ENCODE measurements around the gene PITX2.
"Not testable (repeated sequence)": the region's sequence is repeated elsewhere in the genome, so short reads cannot be mapped to it uniquely, and the experiment has no call there.

PITX2 gene

DNA sequence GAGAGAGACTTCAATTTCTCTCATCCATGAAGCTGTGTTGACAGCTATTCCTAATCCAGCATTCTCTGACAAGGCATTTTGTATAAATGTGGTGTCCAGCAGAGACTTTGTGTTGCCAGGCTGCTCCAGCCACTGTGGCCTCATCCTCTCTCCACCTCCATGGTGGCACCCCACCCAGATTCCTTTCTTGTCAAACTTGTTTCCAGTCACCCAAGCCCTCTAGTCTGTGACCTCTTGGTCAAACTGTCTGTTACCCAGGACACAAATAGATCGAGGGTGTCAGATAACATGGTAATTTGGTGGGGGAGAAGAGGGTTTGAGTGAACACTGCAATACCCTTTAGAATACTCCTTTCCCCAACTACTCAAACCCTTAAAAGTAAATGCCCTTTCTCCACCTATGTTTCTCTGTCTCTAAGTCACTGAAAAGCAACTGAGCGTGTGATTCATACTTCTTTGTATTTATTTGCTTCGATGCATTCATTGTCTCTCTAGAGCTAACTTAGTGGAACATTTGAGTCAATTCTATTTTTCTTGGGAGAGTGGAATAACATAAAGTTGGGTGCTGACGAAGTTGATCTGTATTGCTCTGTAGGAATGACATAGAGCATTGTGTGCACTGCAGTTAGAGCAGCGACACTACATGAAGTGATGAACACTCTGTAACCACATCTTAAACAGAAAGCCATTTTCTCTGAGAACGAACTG lies 13.7 kb downstream of the PITX2 start:
- 81 to 82% methylated on average over 5 to 6 of the region's 6 CpGs for WGBS, 2 experiments
- Histone ChIP-seq H3K4me3 (ENCODE audit: insufficient read depth, low read depth, low read length) (no peak overlapping the region), H3K27me3 (ENCODE audit: control insufficient read depth, insufficient read depth, low read length, poor library complexity, severe bottlenecking) (peaks cover 40% of the 10 kb centered on the region), H3K27ac (ENCODE audit: insufficient read depth, low read depth, low read length, poor library complexity, severe bottlenecking) (no peak overlapping the region), H3K36me3 (ENCODE audit: control insufficient read depth, insufficient read depth, low read length) (no peaks in the 10 kb centered on the region), H3K4me1 (ENCODE audit: control insufficient read depth, insufficient read depth, low read length) (peaks cover 11% of the 10 kb centered on the region), H3K9me3 (ENCODE audit: control insufficient read depth, low read length) (no peaks in the 10 kb centered on the region)

DNA sequence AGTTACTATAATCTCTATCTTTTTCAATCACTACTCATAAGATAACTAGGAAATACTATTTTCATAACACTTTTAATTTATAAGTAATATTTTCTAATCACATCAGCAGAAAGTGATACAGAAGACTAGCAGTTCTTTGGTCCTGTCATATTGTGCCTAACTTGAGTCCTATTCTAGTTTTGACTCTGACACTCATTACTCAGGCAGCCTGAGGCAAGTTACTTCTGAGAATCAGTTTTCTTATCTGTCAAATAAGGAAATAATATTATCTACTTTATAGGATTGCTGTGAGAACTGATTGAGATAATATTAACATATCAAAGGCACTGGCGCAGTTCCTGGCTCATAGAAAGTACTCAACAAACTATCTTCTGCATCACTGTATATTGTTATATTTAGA lies 17.8 kb downstream of the PITX2 start:
- H3K9me3 ChIP-seq (ENCODE audit: control insufficient read depth, low read length): no peaks in the 10 kb centered on the region
- no peaks in the 10 kb centered on the region for H3K36me3 ChIP-seq (ENCODE audit: control insufficient read depth, insufficient read depth, low read length)
- H3K4me1 ChIP-seq (ENCODE audit: control insufficient read depth, insufficient read depth, low read length): peaks cover 6% of the 10 kb centered on the region
- H3K27me3 ChIP-seq (ENCODE audit: control insufficient read depth, insufficient read depth, low read length, poor library complexity, severe bottlenecking): no peaks in the 10 kb centered on the region
- H3K27ac ChIP-seq (ENCODE audit: insufficient read depth, low read depth, low read length, poor library complexity, severe bottlenecking): no peak overlapping the region
- WGBS, 2 experiments: no CpG with 5 or more reads among the region's 1 CpG
- no peak overlapping the region for H3K4me3 ChIP-seq (ENCODE audit: insufficient read depth, low read depth, low read length)

DNA sequence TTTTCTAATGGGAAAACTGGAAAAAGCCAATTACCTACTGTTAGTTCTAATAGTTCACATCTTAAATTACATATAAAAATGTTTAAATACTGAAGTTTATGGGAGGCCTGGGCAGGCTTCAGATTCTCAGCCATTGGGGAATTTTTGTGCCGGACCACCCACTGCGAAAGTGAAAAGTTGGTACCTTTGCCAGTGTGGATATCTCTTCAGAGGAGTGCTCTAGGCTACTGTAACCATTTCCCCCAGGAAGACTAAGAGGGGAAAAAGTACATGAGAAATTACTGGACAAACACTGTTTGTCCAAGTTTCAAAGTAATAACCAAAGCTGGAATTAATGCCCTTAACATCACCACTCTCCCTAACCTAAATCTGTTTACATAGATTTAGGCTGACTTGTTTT lies 20.8 kb downstream of the PITX2 start:
- WGBS, 2 experiments: 97 to 100% methylated on average over 2 of the region's 2 CpGs
- no peaks in the 10 kb centered on the region for H3K27me3 ChIP-seq (ENCODE audit: control insufficient read depth, insufficient read depth, low read length, poor library complexity, severe bottlenecking)
- H3K36me3 ChIP-seq (ENCODE audit: control insufficient read depth, insufficient read depth, low read length): no peaks in the 10 kb centered on the region

DNA sequence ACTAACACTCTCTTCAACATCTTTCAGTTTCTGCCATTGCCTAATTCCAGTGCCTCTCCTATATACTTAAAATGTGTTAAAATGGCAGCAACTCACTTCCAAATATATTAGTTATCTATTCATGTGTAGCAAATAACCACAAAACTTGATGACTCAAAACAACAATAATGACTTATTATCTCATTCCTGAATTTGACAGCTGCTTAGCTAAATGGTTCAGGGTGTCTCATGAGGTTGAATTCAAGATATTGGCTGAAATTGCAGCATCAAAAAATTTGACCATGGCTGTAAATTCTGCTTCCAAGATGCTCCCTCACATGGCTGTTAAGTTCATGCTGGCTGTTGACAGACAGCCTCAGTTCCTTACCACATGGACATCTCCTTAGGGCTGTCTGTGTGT lies 25.3 kb downstream of the PITX2 start:
- Histone ChIP-seq H3K27ac (ENCODE audit: insufficient read depth, low read depth, low read length, poor library complexity, severe bottlenecking) (no peak overlapping the region), H3K36me3 (ENCODE audit: control insufficient read depth, insufficient read depth, low read length) (no peaks in the 10 kb centered on the region), H3K4me3 (ENCODE audit: insufficient read depth, low read depth, low read length) (no peak overlapping the region), H3K27me3 (ENCODE audit: control insufficient read depth, insufficient read depth, low read length, poor library complexity, severe bottlenecking) (no peaks in the 10 kb centered on the region), H3K4me1 (ENCODE audit: control insufficient read depth, insufficient read depth, low read length) (no peaks in the 10 kb centered on the region), H3K9me3 (ENCODE audit: control insufficient read depth, low read length) (no peaks in the 10 kb centered on the region)

More for the DNA sequence above, 20.8 kb downstream of the PITX2 start:
- Histone ChIP-seq H3K9me3 (ENCODE audit: control insufficient read depth, low read length) (no peaks in the 10 kb centered on the region), H3K4me3 (ENCODE audit: insufficient read depth, low read depth, low read length) (no peak overlapping the region), H3K4me1 (ENCODE audit: control insufficient read depth, insufficient read depth, low read length) (no peaks in the 10 kb centered on the region), H3K27ac (ENCODE audit: insufficient read depth, low read depth, low read length, poor library complexity, severe bottlenecking) (no peak overlapping the region)

DNA sequence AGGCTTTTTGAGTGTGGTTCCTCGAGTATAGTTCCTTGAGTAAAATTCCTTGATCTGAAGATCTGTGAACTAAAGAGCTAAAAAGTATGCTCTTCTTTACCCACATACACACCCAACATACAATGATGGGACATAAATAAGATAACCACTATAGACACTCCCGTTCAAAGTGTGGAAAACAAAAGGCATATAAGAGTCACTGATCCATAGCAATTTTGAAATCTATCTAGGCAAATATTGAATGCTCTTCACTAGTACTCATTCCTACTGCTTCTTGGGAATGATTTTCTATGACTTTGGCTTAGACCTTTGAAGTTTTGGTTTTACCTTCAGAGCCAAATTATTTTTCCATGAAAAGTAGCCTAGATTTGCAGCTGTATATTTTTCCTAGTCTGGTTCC lies 26.4 kb downstream of the PITX2 start:
- Histone ChIP-seq H3K27me3 (ENCODE audit: control insufficient read depth, insufficient read depth, low read length, poor library complexity, severe bottlenecking) (no peaks in the 10 kb centered on the region), H3K4me1 (ENCODE audit: control insufficient read depth, insufficient read depth, low read length) (no peaks in the 10 kb centered on the region), H3K27ac (ENCODE audit: insufficient read depth, low read depth, low read length, poor library complexity, severe bottlenecking) (no peak overlapping the region), H3K9me3 (ENCODE audit: control insufficient read depth, low read length) (no peaks in the 10 kb centered on the region), H3K36me3 (ENCODE audit: control insufficient read depth, insufficient read depth, low read length) (no peaks in the 10 kb centered on the region), H3K4me3 (ENCODE audit: insufficient read depth, low read depth, low read length) (no peak overlapping the region)
- 92 to 94% methylated on average over 1 to 2 of the region's 2 CpGs for WGBS, 2 experiments

DNA sequence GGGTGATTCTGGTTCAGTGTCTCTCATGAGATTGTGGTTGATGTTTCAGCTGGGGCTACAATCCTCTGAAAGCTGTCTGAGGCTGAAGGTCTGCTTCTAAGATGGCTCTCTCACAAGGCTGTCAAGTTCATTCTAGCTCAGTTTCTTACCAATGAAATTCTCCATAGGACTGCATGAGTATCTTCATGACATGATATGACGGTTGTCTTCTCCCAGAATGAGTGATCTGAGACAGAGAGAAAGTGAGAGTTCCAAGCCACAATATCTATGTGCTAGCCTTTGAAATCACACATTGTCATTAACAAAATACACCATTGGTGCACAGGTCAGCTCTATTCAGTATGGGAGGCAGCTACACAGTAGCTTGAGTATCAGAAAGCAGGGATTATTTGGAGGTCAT lies 27.3 kb downstream of the PITX2 start:
- H3K27me3 ChIP-seq (ENCODE audit: control insufficient read depth, insufficient read depth, low read length, poor library complexity, severe bottlenecking): no peaks in the 10 kb centered on the region
- no peaks in the 10 kb centered on the region for H3K9me3 ChIP-seq (ENCODE audit: control insufficient read depth, low read length)
- no peak overlapping the region for H3K4me3 ChIP-seq (ENCODE audit: insufficient read depth, low read depth, low read length)
- H3K4me1 ChIP-seq (ENCODE audit: control insufficient read depth, insufficient read depth, low read length): no peaks in the 10 kb centered on the region
- WGBS, 2 experiments: 94 to 100% methylated on average over 1 of the region's 1 CpG
- H3K27ac ChIP-seq (ENCODE audit: insufficient read depth, low read depth, low read length, poor library complexity, severe bottlenecking): no peak overlapping the region
- H3K36me3 ChIP-seq (ENCODE audit: control insufficient read depth, insufficient read depth, low read length): no peaks in the 10 kb centered on the region

DNA sequence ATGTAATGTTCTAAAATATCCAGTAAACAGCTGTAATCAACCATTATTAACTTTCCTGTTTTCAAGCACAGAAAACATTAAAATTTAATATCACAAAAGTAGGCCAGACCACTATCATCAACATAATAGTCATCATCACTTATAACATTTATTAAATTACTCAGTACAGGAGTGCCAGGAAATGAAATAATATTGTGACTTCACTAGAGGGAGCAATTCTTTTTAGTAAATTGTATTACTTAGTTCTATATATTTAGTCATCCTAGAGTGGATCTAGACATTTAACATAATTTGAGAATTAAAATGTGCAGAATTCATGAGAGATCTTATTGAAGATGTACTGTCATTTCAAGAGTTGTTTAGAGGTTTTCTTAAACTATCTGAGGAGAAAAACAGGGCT lies 33.6 kb downstream of the PITX2 start:
- H3K4me1 ChIP-seq (ENCODE audit: control insufficient read depth, insufficient read depth, low read length): no peaks in the 10 kb centered on the region
- H3K9me3 ChIP-seq (ENCODE audit: control insufficient read depth, low read length): no peaks in the 10 kb centered on the region
- no peaks in the 10 kb centered on the region for H3K27me3 ChIP-seq (ENCODE audit: control insufficient read depth, insufficient read depth, low read length, poor library complexity, severe bottlenecking)
- no peaks in the 10 kb centered on the region for H3K36me3 ChIP-seq (ENCODE audit: control insufficient read depth, insufficient read depth, low read length)
- H3K4me3 ChIP-seq (ENCODE audit: insufficient read depth, low read depth, low read length): no peak overlapping the region
- no peak overlapping the region for H3K27ac ChIP-seq (ENCODE audit: insufficient read depth, low read depth, low read length, poor library complexity, severe bottlenecking)

DNA sequence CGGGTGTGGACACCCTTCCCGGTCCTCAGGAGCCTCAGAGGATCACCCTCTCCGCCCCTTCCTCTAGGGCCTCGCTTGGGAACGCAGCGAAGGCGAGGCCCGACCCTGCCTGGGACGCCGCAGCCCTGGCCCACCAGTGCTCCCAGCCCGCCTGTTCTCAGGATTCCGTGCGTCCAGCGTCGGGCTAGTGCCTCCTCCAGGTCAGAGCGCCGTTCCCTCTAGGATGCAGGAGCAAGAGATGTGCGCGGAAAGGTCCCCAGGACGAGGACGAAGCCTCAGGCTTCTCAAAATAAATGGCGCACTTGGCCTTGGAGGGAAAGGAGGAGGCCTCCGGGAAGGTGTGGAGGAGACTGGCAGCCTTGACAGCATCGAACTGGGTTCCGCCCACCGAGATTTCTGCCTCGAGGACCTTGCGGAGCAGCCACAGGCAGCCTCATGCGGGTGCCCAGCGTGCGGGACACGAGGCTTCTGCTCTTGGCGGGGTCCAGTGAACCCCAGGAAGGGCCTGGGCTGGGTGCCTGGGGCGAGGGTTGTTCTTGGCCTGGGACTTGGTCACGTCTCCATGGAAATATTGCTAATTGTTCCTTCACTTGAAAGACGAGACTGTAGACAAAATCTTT lies 35.1 kb downstream of the PITX2 start:
- H3K27ac ChIP-seq (ENCODE audit: insufficient read depth, low read depth, low read length, poor library complexity, severe bottlenecking): no peak overlapping the region
- H3K4me1 ChIP-seq (ENCODE audit: control insufficient read depth, insufficient read depth, low read length): no peaks in the 10 kb centered on the region
- 95% methylated on average over 36 of the region's 36 CpGs for whole genome bisulfite sequencing, 2 experiments
- H3K27me3 ChIP-seq (ENCODE audit: control insufficient read depth, insufficient read depth, low read length, poor library complexity, severe bottlenecking): no peaks in the 10 kb centered on the region
- no peaks in the 10 kb centered on the region for H3K9me3 ChIP-seq (ENCODE audit: control insufficient read depth, low read length)
- H3K4me3 ChIP-seq (ENCODE audit: insufficient read depth, low read depth, low read length): no peak overlapping the region
- no peaks in the 10 kb centered on the region for H3K36me3 ChIP-seq (ENCODE audit: control insufficient read depth, insufficient read depth, low read length)

DNA sequence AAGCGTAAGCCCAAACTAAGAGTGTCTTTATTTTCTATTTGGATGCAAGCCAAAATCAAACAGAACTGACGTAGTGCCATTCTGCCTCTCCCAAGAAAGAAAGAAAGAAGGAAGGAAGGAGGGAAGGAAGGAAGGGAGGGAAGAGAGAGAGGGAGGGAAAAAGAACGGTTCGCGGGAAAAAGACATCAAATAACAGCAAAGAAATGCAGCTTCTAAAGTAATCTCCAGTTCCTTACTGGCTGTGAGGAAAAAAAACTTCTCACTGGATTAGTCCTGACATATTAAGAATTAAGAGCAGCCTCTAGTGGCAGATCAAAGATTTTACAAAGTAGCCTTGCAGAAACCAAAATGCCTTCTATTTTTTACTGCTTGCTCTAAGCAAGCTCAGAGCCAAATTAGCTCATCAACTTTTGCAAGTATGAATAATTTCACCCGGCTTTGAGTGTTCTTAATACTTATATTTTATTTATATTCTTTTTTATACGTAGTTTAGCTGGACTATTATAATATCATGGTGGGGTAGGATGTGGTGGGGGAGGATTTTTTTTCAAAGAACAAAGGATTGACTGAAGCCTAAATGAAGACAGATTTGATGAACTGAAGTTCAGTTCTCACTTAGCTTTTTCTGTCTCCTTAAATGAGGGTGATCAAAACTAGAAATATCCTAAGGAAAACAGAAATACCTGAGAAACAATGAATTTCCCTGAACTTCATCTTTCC lies 36.6 kb downstream of the PITX2 start:
- H3K4me3 ChIP-seq (ENCODE audit: insufficient read depth, low read depth, low read length): no peak overlapping the region
- 74 to 81% methylated on average over 5 to 6 of the region's 7 CpGs for WGBS, 2 experiments
- no peak overlapping the region for H3K27ac ChIP-seq (ENCODE audit: insufficient read depth, low read depth, low read length, poor library complexity, severe bottlenecking)

DNA sequence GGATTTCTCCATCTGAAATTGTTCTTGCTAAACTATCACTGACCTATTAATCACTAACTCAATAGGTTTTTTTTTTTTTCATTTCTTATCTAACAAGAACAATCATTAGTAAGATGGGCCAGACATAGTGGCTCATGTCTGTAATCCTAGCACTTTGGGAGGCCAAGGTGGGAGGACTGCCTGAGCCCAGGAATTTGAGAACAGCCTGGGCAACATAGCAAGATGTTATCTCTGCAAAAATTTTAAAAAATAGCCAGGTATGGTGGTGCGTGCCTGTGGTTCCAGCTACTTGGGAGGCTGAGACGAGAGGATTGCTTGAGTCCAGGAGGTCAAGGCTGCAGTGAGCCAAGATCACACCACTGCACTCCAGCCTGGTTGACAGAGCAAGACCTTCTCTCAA lies 46.2 kb downstream of the PITX2 start:
- H3K9me3 ChIP-seq (ENCODE audit: control insufficient read depth, low read length); H3K4me3 ChIP-seq (ENCODE audit: insufficient read depth, low read depth, low read length); H3K27ac ChIP-seq (ENCODE audit: insufficient read depth, low read depth, low read length, poor library complexity, severe bottlenecking); H3K36me3 ChIP-seq (ENCODE audit: control insufficient read depth, insufficient read depth, low read length); H3K27me3 ChIP-seq (ENCODE audit: control insufficient read depth, insufficient read depth, low read length, poor library complexity, severe bottlenecking); H3K4me1 ChIP-seq (ENCODE audit: control insufficient read depth, insufficient read depth, low read length): not testable (repeated sequence)
- 93 to 97% methylated on average over 2 of the region's 2 CpGs for WGBS, 2 experiments

More for the DNA sequence above, 36.6 kb downstream of the PITX2 start:
- no peaks in the 10 kb centered on the region for H3K36me3 ChIP-seq (ENCODE audit: control insufficient read depth, insufficient read depth, low read length)
- no peaks in the 10 kb centered on the region for H3K9me3 ChIP-seq (ENCODE audit: control insufficient read depth, low read length)
- H3K27me3 ChIP-seq (ENCODE audit: control insufficient read depth, insufficient read depth, low read length, poor library complexity, severe bottlenecking): no peaks in the 10 kb centered on the region
- H3K4me1 ChIP-seq (ENCODE audit: control insufficient read depth, insufficient read depth, low read length): no peaks in the 10 kb centered on the region
